Measurements from ENCODE around the gene CALML4.
"Not testable (repeated sequence)": the region's sequence is repeated elsewhere in the genome, so short reads cannot be mapped to it uniquely, and the experiment has no call there.

CALML4 gene

GRCh38 chr15:68224546-68225250, 19.6 kb upstream of the CALML4 start:
- ATAC-seq: no peak

- no peak for ATAC-seq
These were observed 19.0 kb upstream of the CALML4 start for GRCh38 chr15:68224108-68224507.

DNA sequence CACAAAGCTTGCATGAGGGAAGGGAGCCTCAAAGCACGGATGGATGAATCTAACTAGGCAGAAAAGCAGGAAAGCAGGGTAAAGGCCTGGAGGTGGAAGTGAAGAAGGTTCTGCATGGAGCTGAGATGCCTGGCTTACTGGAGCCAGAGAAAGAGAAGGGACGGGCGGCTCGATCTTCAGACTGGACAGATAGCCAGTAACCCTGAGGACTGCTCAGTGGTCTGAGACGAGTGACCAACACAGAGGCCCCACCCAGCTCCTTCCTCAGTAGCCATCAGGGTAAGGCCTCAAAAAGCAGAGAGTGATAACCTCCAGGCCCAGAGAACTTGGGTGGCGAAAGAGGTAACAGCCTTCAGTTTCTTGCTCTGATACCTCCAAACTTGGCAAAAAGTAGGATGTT, 18.0 kb upstream of the CALML4 start:
- ATAC-seq: no peak

DNA sequence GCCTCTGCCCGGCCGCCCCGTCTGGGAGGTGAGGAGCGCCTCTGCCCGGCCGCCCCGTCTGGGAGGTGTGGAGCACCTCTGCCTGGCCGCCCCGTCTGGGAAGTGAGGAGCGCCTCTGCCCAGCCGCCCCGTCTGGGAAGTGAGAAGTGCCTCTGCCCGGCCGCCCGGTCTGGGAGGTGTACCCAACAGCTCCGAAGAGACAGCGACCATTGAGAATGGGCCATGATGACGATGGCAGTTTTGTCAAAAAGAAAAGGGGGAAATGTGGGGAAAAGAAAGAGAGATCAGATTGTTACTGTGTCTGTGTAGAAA, 17.3 kb upstream of the CALML4 start:
- not testable (repeated sequence) for ATAC-seq

DNA sequence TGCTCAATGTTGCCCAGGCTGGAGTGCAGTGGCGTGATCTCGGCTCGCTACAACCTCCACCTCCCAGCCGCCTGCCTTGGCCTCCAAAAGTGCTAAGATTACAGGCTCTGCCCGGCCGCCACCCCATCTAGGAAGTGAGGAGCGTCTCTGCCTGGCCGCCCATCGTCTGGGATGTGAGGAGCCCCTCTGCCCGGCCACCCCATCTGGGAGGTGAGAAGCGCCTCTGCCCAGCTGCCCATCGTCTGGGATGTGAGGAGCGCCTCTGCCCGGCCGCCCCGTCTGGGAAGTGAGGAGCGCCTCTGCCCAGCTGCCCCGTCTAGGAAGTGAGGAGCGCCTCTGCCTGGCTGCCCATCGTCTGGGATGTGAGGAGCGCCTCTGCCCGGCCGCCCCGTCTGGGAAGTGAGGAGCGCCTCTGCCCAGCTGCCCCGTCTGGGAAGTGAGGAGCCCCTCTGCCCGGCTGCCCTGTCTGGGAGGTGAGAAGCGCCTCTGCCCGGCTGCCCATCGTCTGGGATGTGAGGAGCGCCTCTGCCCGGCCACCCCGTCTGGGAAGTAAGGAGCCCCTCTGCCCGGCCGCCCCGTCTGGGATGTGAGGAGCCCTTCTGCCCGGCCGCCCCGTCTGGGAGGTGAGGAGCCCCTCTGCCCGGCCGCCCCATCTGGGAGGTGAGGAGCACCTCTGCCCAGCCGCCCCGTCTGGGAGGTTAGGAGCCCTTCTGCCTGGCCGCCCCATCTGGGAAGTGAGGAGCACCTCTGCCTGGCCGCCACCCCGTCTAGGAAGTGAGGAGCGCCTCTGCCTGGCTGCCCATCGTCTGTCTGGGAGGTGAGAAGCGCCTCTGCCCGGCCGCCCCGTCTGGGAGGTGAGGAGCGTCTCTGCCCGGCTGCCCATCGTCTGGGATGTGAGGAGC, 16.6 kb upstream of the CALML4 start:
- ATAC-seq: not testable (repeated sequence)

DNA sequence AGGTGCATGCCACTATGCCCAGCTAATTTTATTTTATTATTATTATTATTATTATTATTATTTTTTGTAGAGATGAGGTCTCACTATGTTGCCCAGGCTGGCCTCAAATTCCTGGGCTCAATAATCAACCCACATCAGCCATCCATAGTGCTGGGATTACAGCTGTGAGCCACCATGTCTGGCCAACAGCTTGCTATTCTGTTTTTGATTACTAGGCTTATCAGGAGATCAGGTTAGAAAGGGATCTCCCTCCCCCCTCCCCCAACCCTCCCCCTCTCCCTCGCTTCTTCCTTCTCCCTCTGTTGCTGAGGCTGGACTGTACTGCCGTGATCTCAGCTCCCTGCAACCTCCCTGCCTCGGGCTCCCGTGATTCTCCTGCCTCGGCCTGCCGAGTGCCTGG, 15.8 kb upstream of the CALML4 start:
- no peak for ATAC-seq

DNA sequence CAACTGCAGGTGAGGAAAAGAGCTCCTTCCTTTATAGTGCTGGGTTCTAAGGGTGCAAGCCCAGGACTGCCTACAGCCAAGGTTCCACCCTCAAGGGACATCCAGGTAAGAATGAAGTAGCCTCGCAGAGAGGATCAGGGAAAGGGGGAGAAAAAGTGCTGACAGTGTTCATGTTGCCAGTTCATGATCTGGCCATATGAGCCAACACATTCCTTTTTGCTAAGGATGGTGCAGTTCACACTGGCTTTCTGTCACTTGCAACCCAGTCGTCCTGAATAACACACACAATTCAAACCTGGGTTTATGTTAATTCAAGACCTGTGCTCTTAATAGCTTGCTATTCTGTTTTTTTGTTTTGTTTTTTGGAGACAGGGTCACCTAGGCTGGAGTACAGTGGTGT, 15.4 kb upstream of the CALML4 start:
- ATAC-seq: no peak

DNA sequence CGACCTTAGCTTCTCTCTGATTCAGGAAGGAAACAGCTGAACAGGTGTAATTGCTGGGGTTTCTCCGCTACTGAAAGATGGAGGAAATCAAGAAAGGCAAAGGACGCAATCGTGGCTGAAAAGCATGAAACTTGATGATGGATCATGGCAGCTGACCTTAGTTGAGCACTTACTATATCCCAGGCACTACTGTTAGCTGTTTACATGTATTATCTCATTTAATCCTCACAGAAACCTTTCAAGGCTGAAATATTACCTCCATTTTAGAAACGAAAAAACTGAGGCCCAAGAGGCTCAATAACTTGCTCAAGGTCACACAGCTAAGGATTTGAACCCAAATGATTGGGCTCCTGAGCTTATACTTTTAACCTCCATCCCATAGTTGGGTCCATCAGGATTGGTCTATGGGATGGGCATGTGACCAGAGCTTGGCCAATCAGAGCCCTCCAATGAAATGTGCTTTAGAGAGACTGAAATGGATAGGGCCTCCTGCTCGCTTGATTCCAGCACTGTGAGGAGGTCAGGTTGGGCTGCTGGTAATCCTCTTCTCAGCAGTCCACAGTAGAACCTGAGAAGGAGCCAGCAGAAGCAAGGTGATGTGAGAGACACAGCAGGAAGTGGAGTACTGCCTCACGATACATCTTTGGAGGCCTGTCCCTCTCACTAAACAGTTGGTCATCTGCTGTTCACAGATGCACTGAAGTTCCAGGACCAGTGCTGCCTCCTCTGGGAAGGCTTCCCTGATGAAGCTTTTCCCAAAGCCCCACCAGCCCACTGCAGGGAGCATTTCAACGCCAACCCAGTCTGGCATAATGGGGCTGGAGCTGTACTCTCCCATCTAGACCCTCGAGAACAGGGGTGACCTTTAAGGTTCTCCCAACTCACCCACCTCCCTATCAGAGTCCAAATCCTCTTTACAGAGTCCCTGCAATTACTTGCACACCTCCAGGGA, 14.0 kb upstream of the CALML4 start:
- no peak for ATAC-seq

GRCh38 chr15:68218331-68218730, 13.2 kb upstream of the CALML4 start:
- ATAC-seq: no peak

DNA sequence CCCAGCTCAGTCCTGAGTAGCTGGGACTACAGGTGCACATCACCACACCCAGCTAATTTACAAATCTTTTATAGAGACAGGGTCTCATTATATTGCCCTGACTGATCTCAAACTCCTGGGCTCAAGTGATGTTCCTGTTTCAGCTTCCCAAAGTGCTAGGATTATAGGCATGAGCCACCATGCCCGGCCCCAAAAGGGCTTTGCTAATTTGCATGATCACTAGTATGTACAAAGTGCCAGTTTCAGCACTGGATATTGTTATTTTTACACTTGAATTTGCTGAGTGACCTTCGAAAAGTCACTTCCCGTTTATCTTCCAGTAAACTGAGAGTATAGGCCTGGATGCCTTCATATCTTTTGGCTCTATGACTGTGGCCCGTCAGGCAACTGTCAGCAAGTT, 12.2 kb upstream of the CALML4 start:
- ATAC-seq: no peak

GRCh38 chr15:68214838-68215254, 9.7 kb upstream of the CALML4 start:
- ATAC-seq: no peak

- ATAC-seq: no peak
These were observed 9.1 kb upstream of the CALML4 start for GRCh38 chr15:68213991-68214837.

DNA sequence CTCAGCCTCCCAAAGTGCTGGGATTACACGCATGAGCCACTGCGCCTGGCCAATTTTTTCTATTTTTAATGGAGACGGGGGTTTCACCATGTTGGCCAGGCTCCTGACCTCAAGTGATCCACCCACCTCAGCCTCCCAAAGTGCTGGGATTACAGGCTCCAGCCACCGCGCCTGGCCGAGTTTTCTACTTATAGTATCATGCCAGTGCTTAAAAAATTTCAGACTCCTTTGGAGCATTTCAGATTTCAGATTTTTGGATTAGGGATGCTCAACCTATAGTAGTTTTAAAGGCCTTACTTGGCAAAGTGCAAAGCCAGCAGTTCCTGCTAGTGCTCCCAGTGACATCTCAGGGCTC, 8.3 kb upstream of the CALML4 start:
- not testable (repeated sequence) for ATAC-seq

DNA sequence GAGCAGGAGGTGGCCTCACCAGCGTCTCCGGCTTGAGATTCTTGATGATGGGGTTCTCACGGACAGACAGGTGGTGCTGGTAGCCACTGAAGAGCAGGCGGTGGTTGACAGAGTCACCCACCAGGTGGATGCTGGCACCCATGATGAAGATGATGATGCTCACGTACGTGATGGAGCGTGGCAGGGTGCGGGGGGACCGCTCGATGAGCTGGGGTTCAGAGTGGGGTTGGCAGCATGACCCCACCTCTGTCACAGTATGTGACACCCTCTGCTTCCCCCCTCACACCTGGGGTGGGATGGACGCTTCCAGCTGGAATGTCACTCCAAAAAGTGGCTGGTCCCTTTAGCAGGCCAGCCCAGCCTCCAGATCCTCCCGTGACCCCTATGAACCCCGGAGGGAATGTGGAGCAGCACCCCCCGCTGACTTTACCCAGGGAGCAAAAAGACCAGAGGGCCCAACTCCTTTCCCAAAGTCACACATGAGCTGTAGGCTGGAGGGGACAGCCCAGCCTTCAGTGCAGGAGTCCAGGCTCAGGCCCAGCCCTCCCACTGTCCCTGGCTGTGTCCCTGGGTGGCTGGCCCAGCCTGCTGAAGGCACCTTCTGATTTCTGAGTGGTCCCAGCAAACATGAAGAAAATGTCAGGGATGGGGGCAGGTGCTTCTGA, 6.7 kb upstream of the CALML4 start:
- ATAC-seq: no peak

DNA sequence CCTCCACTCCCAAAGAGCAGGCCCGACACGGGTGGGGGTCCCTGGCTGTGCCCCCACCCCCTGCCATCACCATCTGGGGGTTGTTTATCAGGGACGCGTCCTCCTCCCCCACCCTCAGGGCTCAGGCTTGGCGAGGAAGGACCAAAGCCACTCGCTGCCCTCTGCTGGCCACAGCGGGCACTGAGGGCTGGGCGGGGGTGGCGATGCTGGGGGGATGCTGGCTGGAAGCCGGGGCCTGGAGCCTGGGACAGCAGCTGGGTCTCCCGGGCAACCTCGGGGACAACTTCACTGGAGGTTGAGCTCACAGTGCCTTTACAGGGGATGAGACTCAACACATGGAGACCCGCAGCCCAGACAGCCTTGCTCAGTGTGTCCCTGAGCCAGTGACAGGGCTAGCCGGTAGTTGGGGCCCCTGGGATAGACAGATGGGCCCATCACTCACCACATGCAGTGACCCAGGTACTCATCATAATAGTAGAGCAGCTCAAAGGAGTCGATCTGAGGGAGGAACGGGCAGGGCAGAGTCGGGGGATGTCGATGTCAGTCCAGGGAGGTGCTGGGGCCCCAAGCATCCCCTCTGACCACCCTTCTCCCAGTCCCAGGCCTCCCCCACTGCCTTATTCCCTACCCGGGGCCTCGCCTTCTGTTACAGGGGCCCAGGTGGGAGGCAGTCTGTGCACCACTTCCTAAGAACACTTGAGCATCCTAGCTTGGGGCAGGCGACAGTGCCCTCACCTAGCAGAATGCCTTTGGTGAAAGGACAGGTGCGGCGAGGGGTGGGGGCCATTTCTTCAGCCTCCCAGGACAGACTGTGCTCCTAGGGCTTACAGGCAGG, 5.9 kb upstream of the CALML4 start:
- ATAC-seq: no peak

- ATAC-seq: no peak
These were observed 5.3 kb upstream of the CALML4 start for GRCh38 chr15:68210409-68210756.

DNA sequence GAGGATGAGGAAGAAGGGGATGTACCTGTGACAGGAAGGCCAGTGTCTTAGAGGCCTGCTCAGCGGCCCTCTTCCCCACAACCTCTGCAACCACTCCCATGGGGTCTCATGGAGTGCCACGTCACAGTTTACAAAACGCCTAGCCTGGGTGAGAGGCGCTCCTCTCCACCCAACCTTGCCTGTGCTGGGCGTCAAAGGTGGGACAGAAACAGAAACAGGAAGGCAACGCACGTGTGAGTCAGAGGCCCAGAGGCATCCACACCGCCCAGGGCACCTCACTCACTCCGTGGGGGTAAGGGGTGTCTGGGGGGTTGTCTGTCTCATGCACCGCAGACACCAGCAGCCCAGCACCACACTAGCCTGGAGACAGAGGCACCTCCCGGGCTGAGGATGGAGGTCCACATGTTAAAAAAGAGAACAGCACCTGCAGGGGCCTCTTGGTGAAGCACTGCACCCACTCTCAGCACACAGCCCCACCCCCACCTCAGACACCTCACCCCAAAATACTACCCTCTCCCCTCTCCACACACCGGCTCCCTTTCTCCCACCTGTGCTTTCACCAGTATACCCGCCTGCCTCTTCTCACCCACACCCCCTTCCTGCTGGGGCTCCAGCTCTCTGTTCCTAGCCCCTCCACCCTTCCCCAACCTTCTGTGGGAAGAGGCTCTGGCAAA, 4.7 kb upstream of the CALML4 start:
- peak; percentile 80 to 93 for ATAC-seq

- no peak for ATAC-seq
These were observed 4.1 kb upstream of the CALML4 start for GRCh38 chr15:68209272-68209671.

DNA sequence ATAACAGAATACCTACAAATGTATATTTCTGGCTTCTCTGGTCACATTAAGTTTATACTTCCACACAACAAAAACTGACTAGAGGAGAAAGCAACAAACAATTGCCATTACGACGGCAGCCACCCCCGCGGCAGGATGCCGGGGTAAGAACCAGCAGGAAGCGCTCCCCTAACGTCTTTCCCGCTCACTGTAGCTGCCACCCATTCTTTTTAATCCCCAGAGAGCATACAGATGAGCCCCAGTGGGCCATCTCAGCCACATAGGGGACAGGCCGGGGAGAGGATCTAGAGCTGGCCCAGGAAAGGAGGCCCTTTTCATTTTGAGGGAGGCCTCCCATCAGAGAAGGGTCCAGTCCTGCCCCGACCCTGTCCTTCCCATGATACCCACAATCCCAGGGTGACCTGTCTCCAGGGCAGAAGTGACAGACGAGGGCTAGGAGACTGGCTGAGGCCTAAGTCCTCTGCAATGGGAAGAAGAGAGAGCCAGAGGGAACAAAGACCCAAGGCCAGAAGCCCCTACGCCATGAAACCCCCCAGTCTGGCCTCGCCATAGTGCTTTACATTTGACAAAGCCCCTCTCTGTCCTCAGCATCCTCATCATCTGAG, 3.6 kb upstream of the CALML4 start:
- ATAC-seq: no peak

- ATAC-seq: no peak
These were observed 3.0 kb upstream of the CALML4 start for GRCh38 chr15:68208136-68208535.
